ENCODE data around the gene FMNL2.

Gene FMNL2

DNA sequence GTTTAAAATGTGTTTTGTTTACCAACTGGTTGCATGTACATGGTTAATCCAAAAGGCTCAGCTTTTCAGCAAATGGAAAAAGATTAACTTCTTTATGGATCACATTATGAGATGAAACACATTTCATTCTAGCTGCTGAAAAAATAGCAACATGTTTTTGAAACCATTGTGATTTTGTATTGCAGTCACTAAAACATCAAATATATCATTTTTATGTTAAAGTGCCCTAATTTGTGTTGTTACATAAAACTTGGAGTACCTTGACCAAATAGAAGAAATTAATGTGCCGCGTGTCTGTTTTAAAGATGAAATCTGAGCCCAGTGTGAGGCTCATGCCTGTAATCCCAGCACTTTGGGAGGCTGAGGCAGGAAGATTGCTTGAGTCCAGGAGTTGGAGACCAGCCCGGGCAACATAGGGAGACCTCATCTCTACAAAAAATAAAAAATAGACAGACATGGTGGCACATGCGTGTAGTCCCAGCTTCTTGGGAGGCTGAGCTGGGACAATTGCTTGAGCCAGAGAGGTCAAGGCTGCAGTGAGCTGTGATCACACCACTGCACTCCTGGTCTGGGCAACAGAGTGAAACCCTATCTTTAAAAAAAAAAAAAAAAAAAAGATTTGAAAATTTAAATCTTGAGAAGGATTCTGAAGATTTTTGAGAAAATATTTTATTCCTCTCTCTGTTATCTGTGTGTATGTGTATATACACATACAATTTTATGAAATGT, 96.6 kb downstream of the FMNL2 start:
- no peak for DNase-seq

DNA sequence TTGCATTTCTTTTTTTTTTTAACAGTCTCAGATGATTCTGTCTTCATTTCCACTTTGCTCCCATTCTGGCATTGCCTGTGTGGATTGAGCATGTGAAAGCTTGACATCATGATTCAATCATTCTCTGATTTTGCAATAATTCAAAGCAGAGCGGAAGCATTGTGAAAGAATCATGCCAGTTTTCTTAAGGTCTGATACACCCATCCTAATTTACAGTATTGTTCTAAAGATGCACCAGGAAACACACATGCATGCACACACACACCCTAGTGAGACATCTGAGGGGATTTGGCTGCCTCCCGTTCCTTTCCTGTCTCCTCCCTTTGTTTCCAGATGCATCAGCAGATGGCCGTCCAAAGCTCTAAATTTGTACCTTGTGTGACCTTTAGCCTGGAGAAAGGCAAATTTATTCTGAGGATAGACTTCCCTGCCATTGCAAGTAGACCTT, 97.3 kb downstream of the FMNL2 start:
- DNase-seq: no peak

DNA sequence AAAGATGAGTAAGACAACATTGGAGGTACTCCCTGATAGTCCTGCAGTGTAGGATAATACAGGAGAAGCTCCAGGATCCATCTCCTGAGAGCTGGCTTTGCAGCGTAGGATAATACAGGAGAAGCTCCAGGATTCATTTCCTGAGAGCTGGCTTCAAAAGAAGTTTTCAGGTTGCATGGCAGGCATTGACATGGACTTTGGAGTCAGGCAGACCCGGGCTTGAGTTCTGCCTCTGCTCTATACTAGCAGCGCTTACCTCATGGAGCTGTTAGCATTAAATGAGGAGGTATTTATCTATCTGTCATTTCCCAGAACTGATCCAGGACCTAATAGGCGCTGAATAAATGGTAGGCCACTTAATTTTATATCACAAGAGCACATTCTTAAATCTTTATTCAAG, 97.8 kb downstream of the FMNL2 start:
- DNase-seq: no peak

DNA sequence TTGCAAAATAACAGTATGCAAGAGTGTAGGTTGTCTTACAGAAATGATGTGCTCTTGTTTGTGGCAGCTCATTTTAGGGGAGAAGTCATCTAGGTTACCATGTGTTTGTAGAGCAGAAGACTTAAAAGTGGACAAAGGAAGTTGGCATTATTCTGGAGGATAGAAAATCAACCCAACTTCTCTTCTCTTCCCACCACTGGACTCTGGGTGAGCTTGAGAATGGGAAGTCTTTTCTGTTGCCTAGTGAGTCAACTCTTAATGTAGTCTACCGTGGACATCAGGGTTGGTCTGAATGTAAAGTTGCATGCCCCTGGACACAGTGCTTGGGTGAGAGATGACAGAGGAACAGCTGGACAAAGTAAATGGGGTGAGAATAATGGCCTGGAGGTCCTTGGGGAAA, 98.3 kb downstream of the FMNL2 start:
- no peak for DNase-seq

DNA sequence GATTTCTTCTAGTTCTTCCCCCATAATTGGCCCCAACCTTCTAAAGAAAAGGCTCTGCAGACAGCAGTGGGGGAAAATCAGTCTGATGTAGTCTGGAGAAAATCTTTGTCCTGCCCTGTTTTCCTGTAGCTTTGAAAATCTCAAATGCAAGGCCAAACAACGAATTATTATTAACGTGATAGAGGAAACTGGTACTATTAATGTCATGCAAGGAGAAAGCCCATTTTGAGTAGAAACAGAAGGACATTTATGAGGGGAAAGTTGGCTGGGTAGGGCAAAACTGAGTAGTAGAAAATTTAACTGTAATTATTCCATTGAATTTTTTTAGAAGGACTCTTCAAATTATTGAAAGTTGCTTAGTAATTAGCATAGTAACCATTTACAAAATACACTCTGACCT, 98.8 kb downstream of the FMNL2 start:
- no peak for DNase-seq

DNA sequence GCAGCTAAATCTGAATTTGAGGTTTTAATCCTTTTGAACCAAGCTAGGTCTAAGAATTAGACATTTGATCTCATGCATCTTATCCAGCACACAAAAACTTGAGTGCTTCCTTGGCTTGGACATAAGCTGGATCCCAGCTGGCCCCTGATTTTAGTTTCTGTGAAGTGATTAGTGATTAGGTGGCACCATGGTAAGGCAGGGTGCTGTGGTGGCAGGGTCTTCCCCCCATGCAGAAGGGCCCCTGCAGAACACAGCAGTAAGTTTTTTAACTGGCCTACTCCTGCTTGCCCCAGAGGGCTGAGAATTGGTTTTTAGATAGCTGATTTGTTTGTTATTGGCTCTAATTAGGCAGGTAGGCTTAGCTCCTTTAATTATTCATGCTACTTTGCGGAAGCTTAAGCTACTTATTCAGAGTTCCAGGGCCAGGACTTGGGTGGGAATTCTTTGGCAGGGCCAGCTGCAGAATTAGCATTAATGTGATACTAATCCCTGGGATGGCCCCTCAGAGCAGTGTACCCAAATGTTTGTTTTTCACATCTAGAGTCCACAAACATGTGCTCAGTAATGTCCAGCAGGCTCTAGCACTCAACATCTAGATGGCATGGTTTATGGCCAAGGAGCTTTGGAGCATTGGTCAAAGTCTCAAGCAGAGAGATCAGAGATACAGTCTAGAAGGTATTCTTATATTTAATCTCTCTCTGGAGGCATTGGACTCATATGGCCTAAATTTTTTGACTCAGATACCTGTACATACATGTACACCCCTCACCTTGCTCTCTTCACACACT, 99.6 kb downstream of the FMNL2 start:
- no peak for DNase-seq

DNA sequence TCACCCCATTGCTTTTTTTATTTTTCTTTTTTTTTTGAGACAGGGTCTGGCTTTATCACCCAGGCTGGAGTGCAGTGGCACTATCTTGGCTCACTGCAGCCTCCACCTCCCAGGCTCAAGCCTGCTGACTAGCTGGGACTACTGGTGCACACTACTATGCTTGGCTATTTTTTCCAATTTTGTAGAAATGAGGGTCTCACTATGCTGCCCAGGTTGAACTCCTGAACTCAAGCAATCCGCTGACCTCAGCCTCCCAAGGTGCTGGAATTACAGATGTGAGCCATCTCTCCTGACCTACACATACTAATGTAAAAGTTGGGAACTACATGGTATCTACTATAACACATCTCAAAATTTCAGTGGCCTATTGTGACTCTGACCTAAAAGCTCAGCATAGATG, 101.2 kb downstream of the FMNL2 start:
- DNase-seq: no peak

DNA sequence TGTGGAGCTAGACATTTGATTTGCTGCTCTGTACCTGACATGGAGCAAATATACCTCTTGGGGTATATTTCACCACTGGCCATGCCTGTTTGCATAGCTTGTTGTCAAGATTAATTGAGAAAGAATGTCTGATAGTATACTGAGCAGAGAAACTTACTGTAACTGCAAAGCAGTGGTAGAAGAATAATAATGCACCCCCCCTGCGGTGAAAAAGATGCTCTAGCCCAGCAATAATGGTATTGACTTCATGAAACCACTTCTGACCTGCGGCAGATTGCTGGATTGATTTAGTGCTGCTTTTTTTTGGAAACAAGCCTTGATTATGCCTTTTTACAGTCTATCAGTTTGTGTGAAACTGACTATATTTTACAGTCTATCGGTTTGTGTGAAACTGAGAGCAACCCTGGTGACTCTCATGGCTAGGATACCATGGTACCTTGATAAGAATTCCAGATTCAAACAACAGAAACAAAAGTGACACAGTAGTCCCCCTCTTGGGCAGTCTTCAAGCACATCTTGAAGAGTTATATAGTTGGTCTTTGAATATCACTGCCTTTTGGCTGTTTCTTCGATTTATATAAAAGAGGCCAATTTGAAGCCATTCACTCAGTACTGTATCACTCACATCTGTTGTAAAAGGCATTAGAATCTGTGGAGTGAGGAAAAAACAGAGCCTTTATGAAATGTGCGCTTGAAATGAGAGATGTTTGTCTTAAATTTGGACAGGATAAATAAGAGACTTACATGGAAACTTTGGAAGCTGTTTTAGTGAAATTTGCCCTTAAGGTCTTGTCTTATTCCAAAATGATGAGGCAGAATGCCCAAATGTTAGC, 102.5 kb downstream of the FMNL2 start:
- DNase-seq: no peak

DNA sequence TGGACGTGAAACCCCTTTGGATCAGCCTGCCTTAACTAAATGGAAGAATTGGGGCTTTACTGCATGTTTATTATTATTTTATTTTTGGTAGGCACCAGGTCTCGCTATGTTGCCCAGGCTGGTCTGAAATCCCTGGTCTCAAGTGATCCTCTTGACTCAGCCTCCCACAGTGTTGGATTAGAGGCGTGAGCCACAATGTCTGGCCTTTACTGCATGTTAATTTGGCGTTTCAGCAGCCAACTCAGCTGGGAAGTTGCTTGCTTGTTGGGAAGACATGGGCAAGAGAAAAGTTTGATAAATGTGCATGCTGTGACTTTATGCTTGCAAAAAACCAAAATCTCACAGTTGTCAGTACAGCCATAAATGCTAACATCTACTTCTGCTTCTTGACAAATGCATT, 105.1 kb downstream of the FMNL2 start:
- DNase-seq: no peak

DNA sequence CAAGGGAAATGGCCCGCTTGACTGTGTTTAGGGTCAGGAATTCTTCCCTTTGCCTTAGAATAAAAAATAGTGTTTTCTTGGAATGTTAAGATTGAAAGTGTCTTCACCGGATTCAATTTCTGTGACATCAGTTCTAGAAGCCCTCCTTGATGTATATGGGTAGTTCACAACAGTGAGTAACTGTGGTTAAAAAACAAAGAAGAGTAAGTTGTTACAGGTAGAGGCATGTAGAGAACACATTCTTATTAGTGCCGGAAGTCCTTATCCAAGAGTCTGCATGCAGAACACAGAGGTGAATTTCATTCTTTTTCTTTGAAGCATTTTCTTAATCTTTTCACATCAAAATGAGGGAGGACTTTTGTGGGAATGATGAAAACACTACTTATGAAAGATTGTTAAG, 105.5 kb downstream of the FMNL2 start:
- no peak for DNase-seq

DNA sequence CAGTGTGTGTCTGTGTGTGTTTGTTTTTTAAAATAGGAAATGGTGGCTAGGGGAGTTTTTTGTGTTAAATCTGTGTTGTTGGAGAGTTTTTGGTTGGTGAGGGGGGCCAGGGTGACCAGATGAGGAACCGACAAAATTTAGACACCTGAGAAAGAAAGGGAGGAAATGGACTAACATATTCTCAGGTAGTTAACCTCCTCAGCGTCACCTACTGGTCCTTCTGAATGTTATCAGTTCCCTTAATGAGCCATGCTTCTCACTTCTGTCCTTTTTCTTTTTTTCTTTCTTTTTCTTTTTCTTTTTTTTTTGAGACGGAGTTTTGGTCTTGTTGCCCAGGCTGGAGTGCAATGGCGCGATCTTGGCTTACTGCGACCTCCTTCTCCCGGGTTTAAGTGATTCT, 107.0 kb downstream of the FMNL2 start:
- no peak for DNase-seq

DNA sequence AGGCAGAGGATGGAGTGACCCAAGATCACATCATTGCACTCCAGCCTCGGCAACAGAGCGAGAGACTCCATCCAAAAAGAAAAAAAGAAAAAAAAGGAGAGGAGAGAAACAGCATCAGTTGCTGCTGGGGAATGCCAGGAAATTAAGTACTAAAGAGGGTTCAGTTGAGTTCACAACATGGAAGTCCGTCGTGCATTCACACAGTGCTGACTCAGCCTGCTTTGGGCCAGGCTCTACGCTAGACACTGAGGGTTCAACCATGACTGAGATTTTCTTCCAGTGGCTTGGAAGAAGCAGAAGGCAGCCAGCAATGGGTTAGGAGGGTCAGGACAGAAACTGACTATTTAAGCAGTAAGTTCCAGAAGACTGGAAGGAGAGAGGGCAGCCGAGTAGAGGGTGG, 108.8 kb downstream of the FMNL2 start:
- DNase-seq: no peak

DNA sequence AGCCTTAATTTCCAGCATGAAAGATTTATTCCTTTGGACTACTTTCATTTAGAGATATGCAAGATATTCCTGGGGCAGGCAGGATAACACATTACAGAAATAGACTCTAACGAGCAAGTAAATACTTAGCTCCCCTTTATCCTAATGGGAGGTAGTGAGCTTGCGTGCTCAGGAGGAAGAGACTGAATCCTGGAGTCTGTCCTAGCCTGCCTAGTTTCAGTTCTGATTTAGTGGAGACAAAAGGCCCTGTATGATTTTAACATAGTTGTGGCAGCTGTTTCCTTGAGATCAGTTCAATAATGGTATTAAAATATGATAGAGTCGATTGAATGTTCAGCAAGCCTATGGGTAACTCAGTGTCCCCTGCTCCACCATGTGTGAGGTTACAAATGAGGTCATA, 109.5 kb downstream of the FMNL2 start:
- no peak for DNase-seq

DNA sequence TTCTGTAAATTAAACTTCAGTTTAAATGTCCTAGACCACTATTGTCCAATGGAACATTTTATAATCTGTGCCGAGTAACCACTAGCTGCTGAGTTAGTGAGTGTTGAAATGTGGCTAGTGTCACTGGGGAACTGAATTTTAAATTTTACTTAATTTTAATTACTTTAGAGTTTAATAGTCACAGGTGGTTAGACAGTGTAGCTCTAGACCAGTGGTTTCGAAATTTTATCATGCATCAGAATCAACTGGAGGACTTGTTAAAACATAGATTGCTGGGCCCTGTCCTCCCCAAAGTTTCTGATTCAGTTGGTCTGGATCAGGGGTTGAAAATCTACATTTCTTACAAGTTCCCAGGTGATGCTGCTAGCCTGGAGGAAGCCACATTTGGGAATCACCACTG, 110.4 kb downstream of the FMNL2 start:
- DNase-seq: no peak

DNA sequence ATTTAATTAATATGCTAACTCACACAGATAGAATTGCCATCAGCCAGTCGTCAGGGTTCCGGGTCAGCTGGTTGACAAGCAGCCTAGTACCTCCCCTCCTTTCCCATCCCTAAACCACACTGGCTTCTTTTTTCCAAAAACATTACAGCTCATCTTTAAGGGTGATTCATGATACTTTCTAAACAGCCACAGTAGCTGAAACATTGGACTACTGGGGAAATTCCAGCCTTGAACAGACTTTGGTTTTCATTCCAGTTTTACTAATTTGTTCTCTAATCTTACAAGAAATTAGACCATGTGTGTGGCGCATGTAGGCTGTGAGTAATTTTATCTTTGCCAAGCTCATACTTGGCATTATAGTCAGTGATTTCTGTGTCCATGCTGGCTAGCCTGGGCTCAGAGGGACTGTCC, 110.8 kb downstream of the FMNL2 start:
- no peak for DNase-seq

DNA sequence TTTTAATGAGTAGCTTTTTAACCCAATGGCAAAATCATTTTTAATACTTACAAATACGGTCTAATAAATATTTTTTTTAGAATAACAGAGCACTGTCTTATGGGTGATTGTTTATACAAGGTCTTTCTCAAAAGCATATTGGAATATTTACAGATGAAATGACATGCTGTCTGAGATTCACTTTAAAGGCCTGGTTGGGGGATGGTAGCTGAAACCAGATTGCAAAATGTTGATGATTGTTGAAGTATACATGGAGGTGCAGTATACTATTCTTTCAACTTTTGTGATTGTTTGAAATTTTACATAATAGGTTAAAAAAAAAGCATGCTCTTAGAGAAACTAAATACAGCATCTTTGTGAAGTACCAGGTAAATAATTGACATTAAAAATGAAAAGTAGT, 111.2 kb downstream of the FMNL2 start:
- no peak for DNase-seq

DNA sequence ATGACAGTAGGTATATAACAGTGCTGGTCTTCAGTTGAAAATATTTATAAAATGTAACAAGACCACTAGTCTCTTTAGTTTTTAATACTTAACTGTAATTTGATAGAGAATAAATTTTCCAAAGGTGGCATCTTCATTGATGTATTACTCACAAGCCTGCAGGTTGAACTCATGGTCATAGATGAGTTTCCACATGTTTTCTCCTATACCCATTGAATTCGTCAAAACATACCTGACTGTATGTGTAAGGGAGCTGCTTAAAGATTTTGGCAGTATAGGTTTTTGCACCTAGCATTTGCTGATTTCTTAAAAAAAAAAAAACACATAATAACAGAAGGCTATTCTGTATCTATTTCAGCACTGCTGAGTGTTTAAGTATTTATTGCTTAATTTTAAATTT, 112.9 kb downstream of the FMNL2 start:
- DNase-seq: no peak

DNA sequence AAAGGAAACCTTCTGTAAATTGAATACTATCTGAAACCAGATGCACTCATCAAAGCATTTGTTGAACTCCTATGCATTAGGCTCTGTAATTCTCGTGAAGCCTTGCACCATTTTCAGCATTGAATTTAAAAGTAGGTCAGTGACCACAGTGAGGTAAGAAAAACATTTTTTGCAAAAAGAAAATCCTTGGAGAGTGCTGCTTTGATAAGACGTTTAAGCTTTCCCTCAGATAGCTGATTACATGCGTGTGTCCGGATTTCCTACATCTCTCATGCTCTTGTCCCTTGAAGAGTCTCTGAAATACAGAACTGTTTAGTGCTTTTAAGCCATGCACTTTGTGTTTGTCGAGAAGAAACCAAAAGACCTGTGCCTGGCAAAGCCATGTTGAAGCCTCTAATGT, 113.6 kb downstream of the FMNL2 start:
- DNase-seq: no peak

DNA sequence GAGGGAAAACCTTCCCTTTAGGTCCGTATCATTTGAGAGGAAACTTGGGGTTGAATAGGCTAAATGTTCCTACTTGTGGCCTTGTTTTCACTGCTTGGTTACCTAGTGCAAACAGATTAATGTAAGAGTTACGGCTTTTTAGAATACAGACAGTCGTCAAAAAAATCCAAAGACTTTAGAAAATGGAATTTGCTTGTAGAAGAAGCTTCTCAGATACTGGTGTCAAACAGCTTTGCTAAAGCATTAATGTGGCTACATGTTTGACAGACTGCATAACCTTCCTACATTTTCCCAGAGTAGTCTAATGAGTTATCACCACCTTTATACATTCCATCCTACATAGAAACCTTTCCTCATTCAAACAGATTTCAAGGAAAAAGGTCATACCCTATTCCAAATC, 114.6 kb downstream of the FMNL2 start:
- DNase-seq: no peak

DNA sequence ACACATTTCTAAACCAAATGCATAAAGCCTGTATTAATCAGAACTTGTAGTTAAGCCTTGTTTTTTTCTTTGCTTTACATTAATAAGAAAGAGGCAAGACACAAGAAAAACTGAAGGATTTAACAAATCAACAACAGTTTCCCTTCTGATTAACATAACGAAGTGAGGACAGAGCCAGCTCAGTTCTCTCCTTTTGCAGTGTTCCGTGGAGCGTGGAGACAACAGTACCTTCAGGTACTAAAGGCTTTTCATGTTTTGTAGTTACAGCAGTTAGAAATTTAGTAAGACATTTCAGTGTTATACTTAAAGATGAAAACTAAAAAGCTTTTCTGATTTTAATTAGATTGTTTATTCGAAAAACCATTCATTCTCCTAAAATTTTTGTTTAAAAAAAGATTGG, 115.2 kb downstream of the FMNL2 start:
- DNase-seq: no peak

DNA sequence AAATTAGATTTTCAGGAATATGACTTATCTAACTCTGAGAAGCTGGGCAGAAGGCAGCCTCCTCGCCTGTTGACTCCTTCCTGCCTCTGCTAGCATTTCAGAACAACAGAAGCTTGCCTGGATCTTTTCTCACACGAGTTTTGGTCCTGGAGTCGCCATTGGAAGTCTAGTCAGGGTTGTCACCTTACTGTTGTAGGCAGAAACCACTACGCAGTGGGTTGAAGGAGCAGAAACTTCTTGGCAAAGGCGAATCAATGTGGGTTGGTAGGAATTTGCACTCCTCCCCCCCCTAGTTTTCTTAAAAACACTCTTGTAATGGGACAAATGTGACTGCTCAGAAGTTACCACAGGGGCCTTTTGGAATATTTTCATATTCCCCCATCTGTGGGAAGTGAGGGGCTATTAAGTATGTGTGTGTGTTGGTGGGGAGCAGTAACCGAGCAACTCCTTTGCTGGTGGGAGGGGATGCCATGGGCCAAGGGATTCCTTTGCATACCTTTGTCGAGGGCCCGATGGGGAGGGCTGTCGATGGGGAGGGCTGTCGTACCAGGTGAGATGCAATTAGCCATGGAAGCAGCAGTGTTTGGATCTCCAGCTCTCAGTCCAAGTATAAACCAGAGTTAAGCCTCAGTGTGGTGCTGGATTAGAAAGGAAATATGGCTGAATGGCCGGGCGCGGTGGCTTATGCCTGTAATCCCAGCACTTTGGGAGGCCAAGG, 117.4 kb downstream of the FMNL2 start:
- no peak for DNase-seq

DNA sequence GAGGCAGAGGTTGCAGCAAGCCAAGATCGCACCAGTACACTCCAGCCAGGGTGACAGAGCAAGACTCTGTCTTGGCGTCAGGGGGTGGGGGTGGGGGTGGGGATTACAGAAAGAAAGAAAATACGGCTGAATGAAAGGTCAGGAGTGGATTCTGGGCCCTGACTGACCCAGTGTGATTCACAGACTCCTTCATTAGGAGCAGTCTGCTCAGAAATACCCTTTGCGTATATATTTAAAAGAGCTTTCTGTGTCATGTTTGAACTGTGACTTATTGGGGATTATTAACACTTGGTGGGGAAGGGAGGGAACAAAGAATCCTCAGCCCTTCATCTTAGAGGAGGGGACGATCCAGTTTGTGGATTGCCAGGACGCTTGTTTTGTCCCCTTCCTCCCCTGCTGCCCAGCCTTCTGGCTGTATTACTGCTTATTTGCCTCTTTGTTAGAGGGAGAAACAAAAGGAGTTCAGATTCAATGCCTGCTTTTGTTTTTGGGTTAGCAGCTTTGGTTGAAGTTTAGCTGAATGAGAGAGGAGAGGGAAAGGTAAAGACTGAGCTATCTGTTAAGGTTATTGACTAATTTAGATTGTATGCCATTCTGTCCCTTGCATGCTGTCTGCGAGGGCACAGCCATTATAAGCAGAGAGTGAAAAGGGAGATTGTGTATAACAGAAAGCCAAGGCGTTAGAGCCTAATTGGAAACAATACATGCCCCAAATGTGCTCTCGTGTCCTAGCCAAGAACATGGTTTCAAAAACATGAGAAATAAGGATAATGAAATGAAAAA, 118.3 kb downstream of the FMNL2 start:
- no peak for DNase-seq

Measured in stimulated activated CD4-positive, alpha-beta T cell treated with anti-CD3 and anti-CD28 coated beads, Interleukin-4, amount 100 ng/mL, for 24 hours (primary cell).